ENCODE measurements around the gene MED12L. TPM values are rescaled to one million over a fixed set of nuclear protein-coding genes. Genes with fewer than 3 reads are reported as not detected.

The MED12L gene
- total RNA-seq, 2 experiments from 2014 or later = 12.6 to 32.7 TPM

DNA sequence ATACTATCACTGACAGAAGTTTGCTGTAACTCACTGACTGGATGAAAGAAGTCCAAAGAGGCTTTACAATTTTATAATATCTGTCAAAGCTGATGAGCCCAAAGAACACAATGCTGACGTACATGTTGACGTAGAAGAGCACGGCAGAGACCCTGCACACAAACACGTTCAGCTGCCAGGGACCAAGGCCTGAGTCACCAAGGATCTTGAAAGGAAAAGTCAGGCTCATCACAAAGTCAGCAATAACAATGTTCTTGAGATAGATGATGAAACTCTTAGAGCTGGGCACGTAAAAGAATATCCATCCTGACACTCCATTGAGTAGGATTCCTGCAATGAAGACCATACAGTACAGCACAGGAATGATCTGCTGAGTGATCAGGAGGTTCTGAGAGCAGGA lies 128.4 kb downstream of the MED12L start:
- Histone ChIP-seq H3K4me2 (ENCODE audit: low read length) (no peak overlapping the region), H3K9me3 (ENCODE audit: low read length) (no peaks in the 10 kb centered on the region), H3K9me2 (ENCODE audit: insufficient read depth, low read length) (no peaks in the 10 kb centered on the region), H3K79me2 (ENCODE audit: insufficient read depth, low read depth, low read length) (no peaks in the 10 kb centered on the region), H3K27ac (ENCODE audit: low read depth, low read length, poor library complexity, severe bottlenecking) (no peak overlapping the region), H2AFZ (ENCODE audit: low read length) (no peak overlapping the region), H4K20me1 (ENCODE audit: insufficient read depth, low read length) (no peaks in the 10 kb centered on the region), H3K4me1 (ENCODE audit: insufficient read depth, low read length, poor library complexity, severe bottlenecking) (no peaks in the 10 kb centered on the region), H3K36me3 (ENCODE audit: insufficient read depth, low read length) (no peaks in the 10 kb centered on the region), H3K4me3 (ENCODE audit: low read depth, low read length, poor library complexity, severe bottlenecking) (no peak overlapping the region)
- CTCF ChIA-PET (ENCODE audit: unreplicated experiment) = no interaction called here
- no peak for TF ChIP-seq EZH2phosphoT487 (IDR thresholded peaks at IDR 0.05; ENCODE audit: borderline replicate concordance, low read depth, low read length)
- TF ChIP-seq, protein P1, sequence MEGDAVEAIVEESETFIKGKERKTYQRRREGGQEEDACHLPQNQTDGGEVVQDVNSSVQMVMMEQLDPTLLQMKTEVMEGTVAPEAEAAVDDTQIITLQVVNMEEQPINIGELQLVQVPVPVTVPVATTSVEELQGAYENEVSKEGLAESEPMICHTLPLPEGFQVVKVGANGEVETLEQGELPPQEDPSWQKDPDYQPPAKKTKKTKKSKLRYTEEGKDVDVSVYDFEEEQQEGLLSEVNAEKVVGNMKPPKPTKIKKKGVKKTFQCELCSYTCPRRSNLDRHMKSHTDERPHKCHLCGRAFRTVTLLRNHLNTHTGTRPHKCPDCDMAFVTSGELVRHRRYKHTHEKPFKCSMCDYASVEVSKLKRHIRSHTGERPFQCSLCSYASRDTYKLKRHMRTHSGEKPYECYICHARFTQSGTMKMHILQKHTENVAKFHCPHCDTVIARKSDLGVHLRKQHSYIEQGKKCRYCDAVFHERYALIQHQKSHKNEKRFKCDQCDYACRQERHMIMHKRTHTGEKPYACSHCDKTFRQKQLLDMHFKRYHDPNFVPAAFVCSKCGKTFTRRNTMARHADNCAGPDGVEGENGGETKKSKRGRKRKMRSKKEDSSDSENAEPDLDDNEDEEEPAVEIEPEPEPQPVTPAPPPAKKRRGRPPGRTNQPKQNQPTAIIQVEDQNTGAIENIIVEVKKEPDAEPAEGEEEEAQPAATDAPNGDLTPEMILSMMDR (conservative IDR thresholded peaks at IDR 0.05; ENCODE audit: low read length) = no peak
- no TSS peak for BruUV-seq (replicated peaks)
- POLR2A ChIA-PET = interaction anchor here (0.6 kb wide), 1 partner anchor 403 kb away, joined by 3 read pairs; no protein-coding TSS in a partner anchor
- intact Hi-C loops (cut with micrococcal nuclease; ENCODE audit: unreplicated experiment) = no loop called here
- DNase-seq (ENCODE audit: low spot score) = no peak

DNA sequence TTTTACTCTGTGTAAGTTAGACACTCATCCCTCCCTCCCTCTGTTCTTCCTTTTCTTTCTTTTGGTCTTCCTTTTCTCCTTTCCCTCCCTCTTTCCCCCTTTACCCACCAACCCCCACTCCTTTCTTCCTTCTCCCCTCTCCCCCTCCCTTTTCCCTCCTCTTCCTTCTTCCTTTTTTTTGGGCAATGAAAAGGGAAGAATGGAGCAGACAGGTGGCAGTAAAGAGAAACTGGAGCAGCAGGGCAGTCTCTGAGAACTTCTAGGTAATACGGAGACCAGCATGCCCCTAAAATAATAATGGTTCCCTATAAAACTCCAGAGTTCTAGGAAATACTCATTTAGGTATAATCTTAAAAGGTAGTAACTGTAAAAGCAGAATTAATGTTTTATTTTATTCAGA lies 129.0 kb downstream of the MED12L start:
- POLR2A ChIA-PET = interaction anchor here (0.8 kb wide), 1 partner anchor 38 kb away, joined by 3 read pairs; no protein-coding TSS in a partner anchor
- no peak for TF ChIP-seq EZH2phosphoT487 (IDR thresholded peaks at IDR 0.05; ENCODE audit: borderline replicate concordance, low read depth, low read length)
- TF ChIP-seq, protein P1 (conservative IDR thresholded peaks at IDR 0.05; ENCODE audit: low read length) = no peak

DNA sequence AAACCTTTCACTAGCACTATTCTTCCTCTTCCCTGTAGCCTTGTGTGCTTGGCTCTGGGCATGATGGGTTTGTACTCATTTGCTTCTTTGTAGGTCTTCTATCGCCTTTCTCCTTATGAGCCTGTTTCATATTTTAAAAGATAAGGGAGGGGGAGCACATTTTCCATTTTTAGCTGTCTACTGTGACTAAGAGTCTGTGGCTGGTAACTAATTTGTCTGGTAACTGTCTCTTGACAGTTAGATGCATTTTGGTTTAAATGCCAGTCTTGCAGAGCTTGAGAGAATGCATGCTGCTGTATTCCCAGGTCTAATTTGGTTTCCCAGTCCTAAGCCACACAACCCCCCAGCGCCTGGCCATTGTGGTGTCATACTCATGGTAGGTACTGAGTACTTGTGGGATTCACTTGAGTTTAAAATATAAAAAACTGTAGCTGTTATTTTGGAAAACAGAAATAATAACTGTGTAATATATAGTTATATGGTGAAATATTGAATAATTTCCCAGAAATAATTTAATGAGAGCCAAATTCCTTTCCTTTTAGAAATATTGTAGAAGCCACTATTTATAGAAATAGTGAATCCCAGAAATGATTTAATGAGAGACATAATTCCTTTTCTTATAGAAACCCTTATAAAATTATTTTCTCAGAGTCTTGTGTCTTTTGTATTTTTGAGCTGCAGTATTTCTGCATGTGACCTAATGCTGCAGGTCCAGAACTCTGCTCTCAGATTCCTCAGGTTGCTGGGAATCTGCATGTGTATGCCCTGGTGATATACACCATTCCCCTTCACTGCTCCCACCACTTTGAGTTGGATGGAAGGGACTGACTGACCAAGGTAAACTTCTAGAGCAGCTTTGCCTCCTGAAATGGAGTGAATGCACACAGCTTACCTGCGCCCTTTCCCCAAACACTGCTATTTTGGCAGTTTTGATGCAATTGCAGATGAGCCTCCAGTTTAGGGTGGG lies 131.5 kb downstream of the MED12L start:
- no peak overlapping the region for H3K4me3 ChIP-seq (ENCODE audit: low read depth, low read length, poor library complexity, severe bottlenecking)
- H3K9me2 ChIP-seq (ENCODE audit: insufficient read depth, low read length) = no peaks in the 10 kb centered on the region
- BruUV-seq (replicated peaks) = no TSS peak
- H2AFZ ChIP-seq (ENCODE audit: low read length) = no peak overlapping the region
- intact Hi-C loops (cut with micrococcal nuclease; ENCODE audit: unreplicated experiment) = no loop called here
- no peaks in the 10 kb centered on the region for H3K79me2 ChIP-seq (ENCODE audit: insufficient read depth, low read depth, low read length)
- no peak for TF ChIP-seq EZH2phosphoT487 (IDR thresholded peaks at IDR 0.05; ENCODE audit: borderline replicate concordance, low read depth, low read length)
- TF ChIP-seq, protein P1 (conservative IDR thresholded peaks at IDR 0.05; ENCODE audit: low read length) = no peak
- CTCF ChIA-PET (ENCODE audit: unreplicated experiment) = no interaction called here
- no peak overlapping the region for H3K4me2 ChIP-seq (ENCODE audit: low read length)
- no peaks in the 10 kb centered on the region for H3K4me1 ChIP-seq (ENCODE audit: insufficient read depth, low read length, poor library complexity, severe bottlenecking)
- POLR2A ChIA-PET = interaction anchor here (1.3 kb wide), 1 partner anchor 51 kb away, joined by 4 read pairs; no protein-coding TSS in a partner anchor
- no peaks in the 10 kb centered on the region for H4K20me1 ChIP-seq (ENCODE audit: insufficient read depth, low read length)
- H3K9me3 ChIP-seq (ENCODE audit: low read length) = no peaks in the 10 kb centered on the region
- H3K27ac ChIP-seq (ENCODE audit: low read depth, low read length, poor library complexity, severe bottlenecking) = no peak overlapping the region
- no peaks in the 10 kb centered on the region for H3K36me3 ChIP-seq (ENCODE audit: insufficient read depth, low read length)
- no peak for DNase-seq (ENCODE audit: low spot score)

More for the DNA sequence above, 129.0 kb downstream of the MED12L start:
- H4K20me1 ChIP-seq (ENCODE audit: insufficient read depth, low read length) = no peaks in the 10 kb centered on the region
- intact Hi-C loops (cut with micrococcal nuclease; ENCODE audit: unreplicated experiment) = no loop called here
- no peaks in the 10 kb centered on the region for H3K9me2 ChIP-seq (ENCODE audit: insufficient read depth, low read length)
- H3K9me3 ChIP-seq (ENCODE audit: low read length) = no peaks in the 10 kb centered on the region
- H3K79me2 ChIP-seq (ENCODE audit: insufficient read depth, low read depth, low read length) = no peaks in the 10 kb centered on the region
- no TSS peak for BruUV-seq (replicated peaks)
- no peaks in the 10 kb centered on the region for H3K4me1 ChIP-seq (ENCODE audit: insufficient read depth, low read length, poor library complexity, severe bottlenecking)
- H3K4me3 ChIP-seq (ENCODE audit: low read depth, low read length, poor library complexity, severe bottlenecking) = no peak overlapping the region
- no peak overlapping the region for H2AFZ ChIP-seq (ENCODE audit: low read length)
- no peaks in the 10 kb centered on the region for H3K36me3 ChIP-seq (ENCODE audit: insufficient read depth, low read length)
- no peak overlapping the region for H3K27ac ChIP-seq (ENCODE audit: low read depth, low read length, poor library complexity, severe bottlenecking)
- CTCF ChIA-PET (ENCODE audit: unreplicated experiment) = no interaction called here
- no peak for DNase-seq (ENCODE audit: low spot score)
- H3K4me2 ChIP-seq (ENCODE audit: low read length) = no peak overlapping the region

All from OCI-LY7 (cell line).